ENCODE results near the gene TIGD3.
"Not testable (repeated sequence)": the region's sequence is repeated elsewhere in the genome, so short reads cannot be mapped to it uniquely, and the experiment has no call there.

The TIGD3 gene

GRCh38 chr11:65325435-65325834, 29.1 kb upstream of the TIGD3 start:
- DNase-seq (ENCODE audit: low read depth), result no peak

- DNase-seq (ENCODE audit: low read depth), result no peak
These were observed 27.5 kb upstream of the TIGD3 start for GRCh38 chr11:65327021-65327420.

- no peak for DNase-seq (ENCODE audit: low read depth)
These were observed 25.1 kb upstream of the TIGD3 start for GRCh38 chr11:65329478-65329877.

- peak; percentile 54 for DNase-seq (ENCODE audit: low read depth)
These were observed 24.6 kb upstream of the TIGD3 start for GRCh38 chr11:65329944-65330403.

- DNase-seq (ENCODE audit: low read depth), result no peak
These were observed 24.0 kb upstream of the TIGD3 start for GRCh38 chr11:65330544-65330943.

GRCh38 chr11:65332591-65332990, 22.0 kb upstream of the TIGD3 start:
- DNase-seq (ENCODE audit: low read depth), result not testable (repeated sequence)

- DNase-seq (ENCODE audit: low read depth), result no peak
These were observed 19.8 kb upstream of the TIGD3 start for GRCh38 chr11:65334696-65335295.

- no peak for DNase-seq (ENCODE audit: low read depth)
These were observed 15.9 kb upstream of the TIGD3 start for GRCh38 chr11:65338676-65339075.

GRCh38 chr11:65340226-65340625, 14.3 kb upstream of the TIGD3 start:
- no peak for DNase-seq (ENCODE audit: low read depth)

- DNase-seq (ENCODE audit: low read depth), result no peak
These were observed 12.7 kb upstream of the TIGD3 start for GRCh38 chr11:65341856-65342255.

GRCh38 chr11:65351511-65351910, 3.0 kb upstream of the TIGD3 start:
- DNase-seq (ENCODE audit: low read depth), result no peak

GRCh38 chr11:65352783-65353182, 1.8 kb upstream of the TIGD3 start:
- DNase-seq (ENCODE audit: low read depth), result no peak

GRCh38 chr11:65353376-65353775, 1.2 kb upstream of the TIGD3 start:
- no peak for DNase-seq (ENCODE audit: low read depth)

GRCh38 chr11:65353900-65354264, 669 bp upstream of the TIGD3 start:
- no peak for DNase-seq (ENCODE audit: low read depth)

GRCh38 chr11:65355013-65355775, 643 bp downstream of the TIGD3 start:
- peak; percentile 56 for DNase-seq (ENCODE audit: low read depth)

- DNase-seq (ENCODE audit: low read depth), result no peak
These were observed 1.3 kb downstream of the TIGD3 start for GRCh38 chr11:65355776-65356393.

- no peak for DNase-seq (ENCODE audit: low read depth)
These were observed 1.9 kb downstream of the TIGD3 start for GRCh38 chr11:65356394-65356972.

- DNase-seq (ENCODE audit: low read depth), result no peak
These were observed 3.4 kb downstream of the TIGD3 start for GRCh38 chr11:65357856-65358356.

GRCh38 chr11:65362320-65362931, 7.9 kb downstream of the TIGD3 start:
- no peak for DNase-seq (ENCODE audit: low read depth)

- DNase-seq (ENCODE audit: low read depth), result no peak
These were observed 8.4 kb downstream of the TIGD3 start for GRCh38 chr11:65362966-65363365.

GRCh38 chr11:65363770-65364169, 9.2 kb downstream of the TIGD3 start:
- no peak for DNase-seq (ENCODE audit: low read depth)

GRCh38 chr11:65366340-65366773, 11.8 kb downstream of the TIGD3 start:
- no peak for DNase-seq (ENCODE audit: low read depth)

All from T-helper 22 cell (primary cell).